PFSK-1 (cell line): ENCODE results near the gene PCP4L1.

Source experiments
- POLR2AphosphoS5 ChIP-seq: IDR thresholded peaks from 2 replicates; pipeline ENCODE4 v1.6.1; 2012; ENCODE audit warnings: low read depth, mild to moderate bottlenecking, control low read depth, low read length, moderate library complexity
- SIN3A ChIP-seq: IDR thresholded peaks from 2 replicates; pipeline ENCODE4 v1.6.1; 2012; ENCODE audit warnings: mild to moderate bottlenecking, low read length, moderate library complexity, borderline replicate concordance; ENCODE audit not compliant: insufficient read depth

- TF ChIP-seq SIN3A (no peak), POLR2AphosphoS5 (no peak)
These were observed 16.3 kb downstream of the PCP4L1 start for GRCh38 chr1:161274874-161275273.
